Neural cell (in vitro differentiated cells): ENCODE data around the gene HOXB7.

Source experiments
- EP300 ChIP-seq: fragments of 450-650 bp; conservative IDR thresholded peaks from 2 replicates; pipeline ENCODE4 v1.6.1; 2014; ENCODE audit warnings: antibody characterized with exemption, mild to moderate bottlenecking, moderate library complexity; ENCODE audit not compliant: poor library complexity, severe bottlenecking
- RAD21 ChIP-seq: fragments of 450-650 bp; conservative IDR thresholded peaks from 2 replicates; pipeline ENCODE4 v1.6.1; 2014; ENCODE audit warnings: antibody characterized with exemption, mild to moderate bottlenecking, moderate library complexity
- REST ChIP-seq: IDR thresholded peaks from 2 replicates; pipeline ENCODE4 v1.6.1; 2012; ENCODE audit warnings: borderline replicate concordance
- TAF1 ChIP-seq: IDR thresholded peaks from 2 replicates; pipeline ENCODE4 v1.6.1; 2012; ENCODE audit warnings: low read depth
- TF ChIP-seq, protein P1 (sequence below): fragments of 450-650 bp; IDR thresholded peaks from 2 replicates; pipeline ENCODE4 v1.5.1; 2014; ENCODE audit warnings: antibody characterized with exemption, mild to moderate bottlenecking, moderate library complexity; ENCODE audit not compliant: poor library complexity, severe bottlenecking

- TF ChIP-seq, protein P1, sequence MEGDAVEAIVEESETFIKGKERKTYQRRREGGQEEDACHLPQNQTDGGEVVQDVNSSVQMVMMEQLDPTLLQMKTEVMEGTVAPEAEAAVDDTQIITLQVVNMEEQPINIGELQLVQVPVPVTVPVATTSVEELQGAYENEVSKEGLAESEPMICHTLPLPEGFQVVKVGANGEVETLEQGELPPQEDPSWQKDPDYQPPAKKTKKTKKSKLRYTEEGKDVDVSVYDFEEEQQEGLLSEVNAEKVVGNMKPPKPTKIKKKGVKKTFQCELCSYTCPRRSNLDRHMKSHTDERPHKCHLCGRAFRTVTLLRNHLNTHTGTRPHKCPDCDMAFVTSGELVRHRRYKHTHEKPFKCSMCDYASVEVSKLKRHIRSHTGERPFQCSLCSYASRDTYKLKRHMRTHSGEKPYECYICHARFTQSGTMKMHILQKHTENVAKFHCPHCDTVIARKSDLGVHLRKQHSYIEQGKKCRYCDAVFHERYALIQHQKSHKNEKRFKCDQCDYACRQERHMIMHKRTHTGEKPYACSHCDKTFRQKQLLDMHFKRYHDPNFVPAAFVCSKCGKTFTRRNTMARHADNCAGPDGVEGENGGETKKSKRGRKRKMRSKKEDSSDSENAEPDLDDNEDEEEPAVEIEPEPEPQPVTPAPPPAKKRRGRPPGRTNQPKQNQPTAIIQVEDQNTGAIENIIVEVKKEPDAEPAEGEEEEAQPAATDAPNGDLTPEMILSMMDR: no peak
- no peak for TF ChIP-seq TAF1
- no peak for TF ChIP-seq EP300
- TF ChIP-seq REST: no peak
- no peak for TF ChIP-seq RAD21
These were observed 47.0 kb downstream of the HOXB7 start for GRCh38 chr17:48563867-48564187.
